Esophagus muscularis mucosa (tissue), 3 donors: ENCODE measurements around the gene PAPSS1.

ENCODE experiments used
- POLR2AphosphoS5 ChIP-seq, 2 donors: sonication (generic); formaldehyde crosslinking; IDR thresholded peaks; one replicate each; pipeline ENCODE4 v1.6.1; 2017; ENCODE audit warnings: antibody characterized with exemption in 2 of 2
- TF ChIP-seq, protein P1 (sequence below), 3 experiments: fragments of 200-600 bp in 2 of 3; fragments of 450-650 bp in 1 of 3; sonication (generic) in 2 of 3; IDR thresholded peaks; one replicate each; pipeline ENCODE4 v1.5.1; 2017 to 2019; ENCODE audit warnings: antibody characterized with exemption in 3 of 3, mild to moderate bottlenecking in 2 of 3, moderate library complexity in 1 of 3

DNA sequence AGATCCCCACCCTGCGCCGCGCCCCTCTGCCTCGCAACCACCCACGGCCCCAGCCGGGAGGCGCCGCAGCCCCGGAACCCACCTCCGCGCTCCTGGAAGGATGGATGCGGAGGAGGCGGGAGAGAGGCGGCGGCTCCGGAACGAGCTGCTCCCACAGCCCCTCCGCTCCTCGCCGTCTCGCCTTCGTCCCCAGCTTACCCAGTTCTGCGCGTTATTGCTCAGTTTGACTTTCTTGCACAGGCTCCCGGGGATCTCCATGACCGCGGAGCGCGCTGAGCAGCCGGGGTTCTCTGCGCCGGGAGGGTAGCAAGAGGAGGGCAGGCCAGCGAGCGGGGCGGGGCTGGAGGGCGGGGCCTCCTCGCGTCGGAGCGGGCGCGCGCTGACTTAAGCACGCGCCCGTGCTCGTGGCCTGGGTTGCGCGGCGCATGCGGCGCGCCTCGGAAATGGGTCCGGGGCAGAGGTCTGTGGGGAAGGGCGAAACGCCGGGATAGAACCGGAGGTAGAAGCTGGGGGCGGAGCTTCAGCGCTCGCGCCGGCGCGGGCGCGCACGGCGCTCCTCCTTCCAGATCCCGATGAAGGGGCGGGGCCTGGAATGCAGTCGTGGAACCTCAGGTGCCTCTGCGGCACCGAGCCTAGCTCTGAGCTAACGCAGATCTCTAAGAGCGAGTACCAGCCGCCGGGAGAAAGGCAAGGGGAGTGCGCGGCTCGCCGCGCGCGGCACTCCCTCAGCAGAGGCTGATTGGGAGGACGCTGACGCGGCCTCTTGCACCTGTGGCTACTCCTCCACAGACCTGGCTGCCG is at the start of gene PAPSS1:
- TF ChIP-seq, protein P1, sequence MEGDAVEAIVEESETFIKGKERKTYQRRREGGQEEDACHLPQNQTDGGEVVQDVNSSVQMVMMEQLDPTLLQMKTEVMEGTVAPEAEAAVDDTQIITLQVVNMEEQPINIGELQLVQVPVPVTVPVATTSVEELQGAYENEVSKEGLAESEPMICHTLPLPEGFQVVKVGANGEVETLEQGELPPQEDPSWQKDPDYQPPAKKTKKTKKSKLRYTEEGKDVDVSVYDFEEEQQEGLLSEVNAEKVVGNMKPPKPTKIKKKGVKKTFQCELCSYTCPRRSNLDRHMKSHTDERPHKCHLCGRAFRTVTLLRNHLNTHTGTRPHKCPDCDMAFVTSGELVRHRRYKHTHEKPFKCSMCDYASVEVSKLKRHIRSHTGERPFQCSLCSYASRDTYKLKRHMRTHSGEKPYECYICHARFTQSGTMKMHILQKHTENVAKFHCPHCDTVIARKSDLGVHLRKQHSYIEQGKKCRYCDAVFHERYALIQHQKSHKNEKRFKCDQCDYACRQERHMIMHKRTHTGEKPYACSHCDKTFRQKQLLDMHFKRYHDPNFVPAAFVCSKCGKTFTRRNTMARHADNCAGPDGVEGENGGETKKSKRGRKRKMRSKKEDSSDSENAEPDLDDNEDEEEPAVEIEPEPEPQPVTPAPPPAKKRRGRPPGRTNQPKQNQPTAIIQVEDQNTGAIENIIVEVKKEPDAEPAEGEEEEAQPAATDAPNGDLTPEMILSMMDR (IDR thresholded peaks at IDR 0.05) = no peak
- TF ChIP-seq POLR2AphosphoS5 (IDR thresholded peaks at IDR 0.05) = peak; percentile 79 to 89
